HepG2 (cell line): Measurements from ENCODE around the gene C1orf159. TPM values are rescaled to one million over a fixed set of nuclear protein-coding genes. Genes with fewer than 3 reads are reported as not detected.

ENCODE experiments used
- ADNP ChIP-seq: sonication (generic); formaldehyde crosslinking; IDR thresholded peaks from 2 replicates; pipeline ENCODE4 v1.4.0; 2020; ENCODE audit warnings: missing genetic modification reagents
- AKNA ChIP-seq: sonication (generic); formaldehyde crosslinking; IDR thresholded peaks from 2 replicates; pipeline ENCODE4 v1.4.0; 2020; ENCODE audit warnings: missing genetic modification reagents, borderline replicate concordance
- DMAP1 ChIP-seq: IDR thresholded peaks from 2 replicates; pipeline ENCODE4 v1.6.1; 2016
- DPF2 ChIP-seq: sonication (generic); formaldehyde crosslinking; IDR thresholded peaks from 2 replicates; pipeline ENCODE4 v1.4.0; 2020; ENCODE audit warnings: mild to moderate bottlenecking, low read depth, missing genetic modification reagents, borderline replicate concordance
- GLI4 ChIP-seq: sonication (generic); formaldehyde crosslinking; IDR thresholded peaks from 2 replicates; pipeline ENCODE4 v1.5.1; 2020; ENCODE audit warnings: missing genetic modification reagents, mild to moderate bottlenecking, moderate library complexity, borderline replicate concordance
- HNRNPH1 ChIP-seq: fragments of 200-400 bp; formaldehyde crosslinking; optimal IDR thresholded peaks from 2 replicates; pipeline ENCODE3; 2017; ENCODE audit warnings: mild to moderate bottlenecking, low read depth, low read length
- LCORL ChIP-seq, 2 experiments: fragments of 450-650 bp in 1 of 2; sonication (generic) in 1 of 2; formaldehyde crosslinking in 1 of 2; IDR thresholded peaks; 2 replicates each; pipeline versions ENCODE4 v1.5.0 to v1.6.1; 2017 to 2020; ENCODE audit warnings: antibody characterized with exemption in 1 of 2, missing genetic modification reagents in 1 of 2
- POGZ ChIP-seq: sonication (generic); formaldehyde crosslinking; IDR thresholded peaks from 2 replicates; pipeline ENCODE4 v1.4.0; 2020; ENCODE audit warnings: mild to moderate bottlenecking, missing genetic modification reagents
- RBM22 ChIP-seq: fragments of 200-400 bp; formaldehyde crosslinking; optimal IDR thresholded peaks from 2 replicates; pipeline ENCODE3; 2017; ENCODE audit warnings: mild to moderate bottlenecking, low read length, moderate library complexity
- SALL1 ChIP-seq: sonication (generic); formaldehyde crosslinking; IDR thresholded peaks from 2 replicates; pipeline ENCODE4 v1.8.0; 2022; ENCODE audit warnings: mild to moderate bottlenecking, missing genetic modification reagents
- SAP130 ChIP-seq: IDR thresholded peaks from 2 replicates; pipeline ENCODE4 v1.6.1; 2016; ENCODE audit warnings: low read depth
- SNAI1 ChIP-seq: sonication (generic); formaldehyde crosslinking; IDR thresholded peaks from 2 replicates; pipeline ENCODE4 v1.5.0; 2020; ENCODE audit warnings: mild to moderate bottlenecking, missing genetic modification reagents, borderline replicate concordance
- THAP8 ChIP-seq: sonication (generic); formaldehyde crosslinking; IDR thresholded peaks from 2 replicates; pipeline ENCODE4 v1.5.1; 2020; ENCODE audit warnings: missing genetic modification reagents, mild to moderate bottlenecking, borderline replicate concordance
- YY1 ChIP-seq: IDR thresholded peaks from 2 replicates; pipeline ENCODE4 v1.6.1; 2011; ENCODE audit warnings: low read length, low read depth, moderate library complexity, mild to moderate bottlenecking; ENCODE audit not compliant: insufficient read depth, insufficient replicate concordance
- ZHX1 ChIP-seq: sonication (generic); formaldehyde crosslinking; IDR thresholded peaks from 2 replicates; pipeline ENCODE4 v1.8.1; 2022; ENCODE audit warnings: low read depth, mild to moderate bottlenecking, missing genetic modification reagents
- ZNF484 ChIP-seq: sonication (generic); formaldehyde crosslinking; IDR thresholded peaks from 2 replicates; pipeline ENCODE4 v1.5.1; 2020; ENCODE audit warnings: mild to moderate bottlenecking, low read depth, missing genetic modification reagents, borderline replicate concordance
- ZNF549 ChIP-seq: sonication (generic); formaldehyde crosslinking; IDR thresholded peaks from 2 replicates; pipeline ENCODE4 v1.5.0; 2020; ENCODE audit warnings: missing genetic modification reagents
- ZNF598 ChIP-seq: sonication (generic); formaldehyde crosslinking; IDR thresholded peaks from 2 replicates; pipeline ENCODE4 v1.5.1; 2020; ENCODE audit warnings: mild to moderate bottlenecking, missing genetic modification reagents, borderline replicate concordance
- ZZZ3 ChIP-seq: sonication (generic); formaldehyde crosslinking; IDR thresholded peaks from 2 replicates; pipeline ENCODE4 v1.4.0; 2020; ENCODE audit warnings: missing genetic modification reagents, mild to moderate bottlenecking, borderline replicate concordance
- polyA plus RNA-seq, 8 experiments: library from polyadenylated mRNA; depleted of rRNA in 3 of 8; stranded (reverse) in 7 of 8; unstranded in 1 of 8; fragments of >200 nt; fragmentation: Illumina TruSeq in 4 of 8; extraction: Trizol in 4 of 8; gene quantifications; 2 replicates each; pipeline versions ENCODE4 v1.2.1 to v1.2.3, GENCODE V29; 2011 to 2016; ENCODE audit warnings: low read depth in 4 of 8, missing spikeins in 1 of 8, mixed read lengths in 1 of 8; ENCODE audit not compliant: insufficient read depth in 1 of 8
- total RNA-seq, 5 experiments: library from RNA; depleted of rRNA; stranded (reverse); fragments of >200 nt; fragmentation: Illumina TruSeq; extraction: Trizol; gene quantifications; 2 replicates each; pipeline ENCODE4 v1.2.3, GENCODE V29; 2016; ENCODE audit warnings: low read depth in 1 of 5

The C1orf159 gene
- total and polyA plus RNA-seq, 2 of the 13 experiments (the other 11 are each of a cell fraction or from before 2014, with no cell fraction given), result 3.8 to 6.7 TPM

- TF ChIP-seq HNRNPH1, result peak; percentile 51
- peak; percentile 48 for TF ChIP-seq DMAP1 (CRISPR knock-in tag)
- TF ChIP-seq ZZZ3 (CRISPR knock-in tag), result peak; percentile 25; the same call in 1 of the 2 replicates
- TF ChIP-seq SALL1 (CRISPR knock-in tag), result peak; percentile 67
- peak; percentile 94 for TF ChIP-seq SAP130 (CRISPR knock-in tag)
- 0 out of 2 replicates have a peak, but pooled peaks have one; percentile 26 for TF ChIP-seq POGZ (CRISPR knock-in tag)
- no peak; the same call in 1 of the 2 replicates for TF ChIP-seq DPF2 (CRISPR knock-in tag)
- peak; percentile 12; the same call in 1 of the 2 replicates for TF ChIP-seq ADNP (CRISPR knock-in tag)
- peak; percentile 87; the same call in 1 of the 2 replicates for TF ChIP-seq SNAI1 (CRISPR knock-in tag)
- no peak for TF ChIP-seq ZNF549 (CRISPR knock-in tag)
- TF ChIP-seq ZNF484 (CRISPR knock-in tag), result no peak
- no peak for TF ChIP-seq AKNA (CRISPR knock-in tag)
- TF ChIP-seq THAP8 (CRISPR knock-in tag), result no peak
- TF ChIP-seq ZNF598 (CRISPR knock-in tag), result peak; percentile 42; the same call in 1 of the 2 replicates
- TF ChIP-seq RBM22, result no peak
- no peak for TF ChIP-seq LCORL (IDR thresholded peaks at IDR 0.05)
- TF ChIP-seq LCORL (CRISPR knock-in tag; IDR thresholded peaks at IDR 0.05), result peak; percentile 98
- TF ChIP-seq YY1, result no peak
- peak; percentile 58; the same call in 1 of the 2 replicates for TF ChIP-seq ZHX1 (CRISPR knock-in tag)
- peak; percentile 81; the same call in 1 of the 2 replicates for TF ChIP-seq GLI4 (CRISPR knock-in tag)
Observed at GRCh38 chr1:1058088-1058905, 57.6 kb downstream of the C1orf159 start (continued).
